Effector memory CD8-positive, alpha-beta T cell (primary cell): ENCODE data around the gene DUSP1.
"Not testable (repeated sequence)": the region's sequence is repeated elsewhere in the genome, so short reads cannot be mapped to it uniquely, and the experiment has no call there.

Source experiments
- ATAC-seq: fragments of 150-1000 bp; cut with Tn5 transposase; replicated peaks from 2 replicates; pipeline ENCODE4 v1.10.0; 2021; ENCODE audit warnings: mild to moderate bottlenecking, moderate library complexity
- DNase-seq, 3 experiments: peaks; one replicate each; pipeline ENCODE4 v3.0.0; 2021
- H3K27ac Mint-ChIP-seq, 2 donors: one replicate each; pipeline ENCODE4 v1.8.0; 2022; ENCODE audit warnings: mild to moderate bottlenecking in 2 of 2, mixed read lengths in 2 of 2, moderate library complexity in 2 of 2
- H3K27me3 Mint-ChIP-seq, 2 donors: one replicate each; pipeline ENCODE4 v1.8.0; 2022; ENCODE audit warnings: mixed read lengths in 2 of 2
- H3K36me3 Mint-ChIP-seq: one replicate; pipeline ENCODE4 v1.8.0; 2022; ENCODE audit warnings: mild to moderate bottlenecking, moderate library complexity, mixed read lengths; ENCODE audit not compliant: insufficient read depth
- H3K4me1 Mint-ChIP-seq, 2 donors: one replicate each; pipeline ENCODE4 v1.8.0; 2022; ENCODE audit warnings: low read depth in 2 of 2, mixed read lengths in 2 of 2
- H3K4me3 Mint-ChIP-seq, 2 donors: one replicate each; pipeline ENCODE4 v1.8.0; 2022; ENCODE audit warnings: mild to moderate bottlenecking in 2 of 2, mixed read lengths in 2 of 2, moderate library complexity in 2 of 2
- H3K9me3 Mint-ChIP-seq, 2 donors: one replicate each; pipeline ENCODE4 v1.8.0; 2022; ENCODE audit warnings: mixed read lengths in 2 of 2
- total RNA-seq, 9 experiments: gene quantifications; one replicate each; lab custom pipeline; 2026; lab: John Stamatoyannopoulos, UW

Gene DUSP1
- 21.6 to 3,991 (median 66.6) reads per million in 9 experiments for total RNA-seq

DNA sequence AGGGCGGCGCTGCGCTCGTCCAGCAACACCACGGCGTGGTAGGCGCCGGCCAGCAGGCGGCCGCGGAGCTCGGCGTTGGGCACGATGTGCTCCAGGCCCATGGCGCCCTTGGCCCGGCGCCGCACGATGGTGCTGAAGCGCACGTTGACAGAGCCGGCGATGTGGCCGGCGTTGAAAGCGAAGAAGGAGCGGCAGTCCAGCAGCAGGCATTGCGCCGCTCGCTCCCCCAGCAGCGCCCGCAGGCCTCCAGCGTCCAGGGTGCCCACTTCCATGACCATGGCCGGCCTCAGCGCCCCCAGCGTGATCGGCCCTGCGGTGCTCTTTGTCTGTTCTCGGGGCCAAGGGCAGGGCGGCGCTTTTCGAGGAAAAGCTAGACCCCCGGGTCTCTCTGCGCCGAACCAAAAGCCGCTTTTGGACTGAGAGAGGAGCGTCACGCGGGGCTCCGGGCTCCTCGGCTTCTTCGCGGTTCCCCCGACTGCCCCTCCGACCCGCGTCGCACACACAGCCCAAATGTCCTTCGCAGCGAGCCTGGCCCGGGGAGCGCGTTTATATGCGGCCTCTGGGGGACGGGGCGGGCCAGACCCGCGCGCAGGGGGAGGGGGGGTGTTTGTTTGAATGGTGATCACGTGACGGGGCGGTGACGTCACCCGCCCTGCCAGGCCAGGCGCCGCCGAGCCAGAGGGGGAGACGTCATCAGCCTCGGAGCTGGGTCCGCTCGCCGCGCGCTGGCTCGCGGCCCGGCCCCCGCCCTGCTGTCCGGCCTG lies at the start of gene DUSP1:
TSS of gene DUSP1 (minus strand) at position 521 of the 764 bp plus-strand sequence. CDS start at position 278, 243 bp downstream.
- Mint-ChIP-seq H3K4me3 (peak within 1 kb of the TSS; percentile 93 to 97), H3K36me3 (peaks cover 78% of the 10 kb centered on the region), H3K27ac (peak within 1 kb of the TSS; percentile 100), H3K4me1 (peaks cover 55 to 61% of the 10 kb centered on the region in 2 donors), H3K9me3 (no peaks in the 10 kb centered on the region), H3K27me3 (no peaks in the 10 kb centered on the region)
- DNase-seq = peak; percentile 96 to 97 (median 97)
- peak; percentile 36 for ATAC-seq

DNA sequence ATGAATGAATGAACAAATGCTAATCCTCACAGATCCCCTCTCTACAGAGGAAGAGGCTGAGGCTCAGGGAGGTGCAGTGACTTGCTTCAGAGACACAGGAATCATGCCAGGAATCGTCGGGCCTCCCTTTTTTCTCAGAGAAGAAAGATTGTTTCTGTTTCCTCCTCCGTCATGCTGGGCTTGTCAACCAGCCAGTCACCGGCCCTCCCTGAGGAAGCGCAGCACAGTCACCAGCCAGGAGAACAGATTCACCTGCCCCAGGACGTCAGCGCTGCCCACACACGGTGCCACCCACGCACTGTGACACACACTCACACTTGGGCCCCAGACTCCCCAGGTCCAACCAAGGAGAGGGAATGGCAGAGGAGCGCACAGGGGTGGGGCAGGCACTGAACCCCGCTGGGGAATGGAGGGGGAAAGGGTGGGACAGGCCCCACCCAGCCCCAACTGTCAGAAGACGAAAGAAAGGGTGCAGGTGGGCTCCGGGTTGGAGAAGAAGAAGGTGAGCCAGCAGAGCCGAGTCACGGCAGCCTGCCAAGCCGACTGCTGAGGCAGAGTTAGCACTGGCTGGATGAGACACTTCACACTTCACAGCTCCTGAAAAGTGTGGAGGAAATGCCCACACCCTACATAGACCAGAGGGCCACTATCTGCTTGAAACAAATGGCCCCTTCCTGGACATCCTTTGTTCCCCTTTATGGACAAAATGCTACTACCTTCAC lies 49.2 kb upstream of the DUSP1 start:
- Mint-ChIP-seq H3K4me1 (no peaks in the 10 kb centered on the region), H3K4me3 (no peak overlapping the region), H3K27me3 (no peaks in the 10 kb centered on the region), H3K36me3 (no peaks in the 10 kb centered on the region), H3K27ac (no peak overlapping the region), H3K9me3 (peaks cover 0 to 2% of the 10 kb centered on the region in 2 donors)
- DNase-seq (no peak), ATAC-seq (no peak)

GRCh38 chr5:172819569-172819968 lies 48.6 kb upstream of the DUSP1 start:
- Mint-ChIP-seq H3K9me3 (no peaks in the 10 kb centered on the region), H3K4me1 (no peaks in the 10 kb centered on the region), H3K27me3 (no peaks in the 10 kb centered on the region), H3K27ac (peak overlapping the region in 1 of 2 donors; percentile 68), H3K4me3 (no peak overlapping the region), H3K36me3 (no peaks in the 10 kb centered on the region)
- DNase-seq = no peak
- no peak for ATAC-seq

GRCh38 chr5:172818081-172818480 lies 47.1 kb upstream of the DUSP1 start:
- H3K4me3 Mint-ChIP-seq = no peak overlapping the region
- ATAC-seq = no peak
- no peaks in the 10 kb centered on the region for H3K4me1 Mint-ChIP-seq
- peaks cover 2% of the 10 kb centered on the region for H3K36me3 Mint-ChIP-seq
- H3K27me3 Mint-ChIP-seq = no peaks in the 10 kb centered on the region
- no peaks in the 10 kb centered on the region for H3K9me3 Mint-ChIP-seq
- no peak overlapping the region for H3K27ac Mint-ChIP-seq
- DNase-seq = no peak

DNA sequence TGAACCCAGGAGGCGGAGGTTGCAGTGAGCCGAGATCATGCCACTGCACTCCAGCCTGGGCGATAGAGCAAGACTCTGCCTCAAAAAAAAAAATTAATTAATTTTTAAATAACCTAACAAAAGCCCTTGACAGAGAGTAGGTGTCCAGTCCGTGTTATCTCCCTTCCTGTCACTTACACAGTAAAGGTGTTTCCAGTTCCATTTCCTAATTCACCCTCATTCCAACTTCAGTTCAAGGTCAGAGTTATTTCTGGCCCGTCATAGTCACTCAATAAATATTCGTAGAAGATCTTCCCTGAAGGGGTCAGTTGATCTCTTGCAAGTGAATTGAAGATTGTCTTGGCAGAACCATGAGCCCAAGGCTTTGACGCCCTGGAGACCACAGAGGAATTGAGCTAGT lies 46.7 kb upstream of the DUSP1 start:
- Mint-ChIP-seq H3K27me3 (no peaks in the 10 kb centered on the region), H3K27ac (no peak overlapping the region), H3K4me1 (no peaks in the 10 kb centered on the region), H3K9me3 (no peaks in the 10 kb centered on the region), H3K4me3 (no peak overlapping the region), H3K36me3 (peaks cover 2% of the 10 kb centered on the region)
- ATAC-seq = no peak
- no peak for DNase-seq

DNA sequence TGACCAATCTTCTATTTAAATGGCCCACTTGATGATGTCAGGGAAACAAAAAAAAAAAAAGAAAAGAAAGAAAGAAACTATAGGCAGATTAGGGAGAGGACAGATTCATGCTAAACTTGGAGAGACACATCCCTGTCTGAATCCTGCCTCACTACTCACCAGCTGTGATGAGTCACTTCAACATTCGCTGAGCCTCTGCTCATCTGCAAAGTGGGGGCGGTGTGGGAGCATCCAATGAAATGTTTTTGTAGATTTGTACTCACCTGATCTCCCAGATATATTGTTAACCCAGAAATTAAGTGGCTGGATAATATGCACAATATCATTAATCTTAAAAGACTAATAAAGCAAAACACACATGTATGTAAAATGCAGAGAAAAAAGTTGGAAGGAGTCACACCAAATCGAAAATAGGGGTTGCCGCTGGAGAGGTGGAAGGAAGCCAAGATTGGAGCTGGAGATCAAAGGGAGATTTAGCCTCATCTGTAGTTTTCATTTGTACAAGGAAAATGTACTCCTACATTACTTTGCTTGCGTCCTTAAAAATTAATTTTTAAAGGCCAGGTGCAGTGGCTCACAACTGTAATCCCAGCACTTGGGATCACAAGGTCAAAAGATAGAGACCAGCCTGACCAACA lies 46.0 kb upstream of the DUSP1 start:
- no peaks in the 10 kb centered on the region for H3K4me1 Mint-ChIP-seq
- no peaks in the 10 kb centered on the region for H3K27me3 Mint-ChIP-seq
- no peaks in the 10 kb centered on the region for H3K9me3 Mint-ChIP-seq
- ATAC-seq (no peak), DNase-seq (no peak)
- no peak overlapping the region for H3K4me3 Mint-ChIP-seq
- H3K27ac Mint-ChIP-seq = no peak overlapping the region
- peaks cover 2% of the 10 kb centered on the region for H3K36me3 Mint-ChIP-seq

- no peak for ATAC-seq
- Mint-ChIP-seq H3K27ac (no peak overlapping the region), H3K36me3 (peaks cover 2% of the 10 kb centered on the region)
Observed at GRCh38 chr5:172815631-172816030, 44.6 kb upstream of the DUSP1 start.

DNA sequence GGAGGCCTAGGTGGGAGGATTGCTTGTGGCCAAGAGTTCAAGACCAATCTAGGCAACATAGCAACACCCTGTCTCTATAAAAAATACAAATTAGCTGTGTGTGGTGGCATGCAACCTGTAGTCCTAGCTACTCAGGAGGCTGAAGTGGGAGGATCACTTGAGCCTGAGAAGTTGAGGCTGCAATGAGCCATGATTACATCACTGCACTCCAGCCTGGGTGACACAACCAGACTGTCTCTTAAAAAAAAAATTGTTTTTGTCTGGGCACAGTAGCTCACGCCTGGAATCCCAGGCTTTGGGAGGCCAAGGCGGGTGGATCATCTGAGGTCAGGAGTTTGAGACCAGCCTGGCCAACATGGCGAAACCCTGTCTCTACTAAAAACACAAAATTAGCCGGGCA lies 40.0 kb upstream of the DUSP1 start:
- ATAC-seq, DNase-seq, H3K9me3 Mint-ChIP-seq, H3K4me3 Mint-ChIP-seq, H3K27ac Mint-ChIP-seq, H3K27me3 Mint-ChIP-seq: not testable (repeated sequence)
- Mint-ChIP-seq H3K4me1 (peaks cover 8 to 10% of the 10 kb centered on the region in 2 donors), H3K36me3 (peaks cover 13% of the 10 kb centered on the region)

More at GRCh38 chr5:172815631-172816030, 44.6 kb upstream of the DUSP1 start:
- H3K9me3 Mint-ChIP-seq = no peaks in the 10 kb centered on the region
- no peak for DNase-seq
- no peaks in the 10 kb centered on the region for H3K27me3 Mint-ChIP-seq
- H3K4me1 Mint-ChIP-seq = no peaks in the 10 kb centered on the region
- no peak overlapping the region for H3K4me3 Mint-ChIP-seq

DNA sequence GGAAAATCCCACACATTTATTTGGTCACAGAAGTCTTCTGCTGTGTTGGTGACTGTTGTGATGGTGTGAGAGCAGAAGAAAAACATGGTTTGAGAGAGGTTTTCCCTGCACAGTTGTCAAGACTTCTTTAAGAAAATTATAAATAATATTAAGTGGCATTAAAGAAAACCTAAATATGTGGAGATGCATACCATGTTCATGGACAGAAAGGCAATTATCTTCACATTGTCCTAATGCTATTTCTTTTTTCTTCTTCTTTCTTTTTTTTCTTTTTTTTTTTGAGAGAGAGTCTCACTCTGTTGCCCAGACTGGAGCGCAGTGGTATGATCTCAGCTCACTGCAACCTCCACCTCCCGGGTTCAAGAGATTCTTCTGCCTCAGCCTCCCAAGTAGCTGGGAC lies 38.8 kb upstream of the DUSP1 start:
- H3K4me3 Mint-ChIP-seq = no peak overlapping the region
- H3K4me1 Mint-ChIP-seq = peaks cover 8 to 10% of the 10 kb centered on the region in 2 donors
- no peaks in the 10 kb centered on the region for H3K27me3 Mint-ChIP-seq
- DNase-seq (no peak), ATAC-seq (no peak)
- H3K27ac Mint-ChIP-seq = no peak overlapping the region
- no peaks in the 10 kb centered on the region for H3K9me3 Mint-ChIP-seq
- peaks cover 13% of the 10 kb centered on the region for H3K36me3 Mint-ChIP-seq

- no peaks in the 10 kb centered on the region for H3K27me3 Mint-ChIP-seq
- peaks cover 8 to 10% of the 10 kb centered on the region in 2 donors for H3K4me1 Mint-ChIP-seq
- DNase-seq = no peak
- H3K36me3 Mint-ChIP-seq = peaks cover 11% of the 10 kb centered on the region
- no peak for ATAC-seq
- H3K4me3 Mint-ChIP-seq = peak overlapping the region; percentile 79 to 82
- H3K9me3 Mint-ChIP-seq = no peaks in the 10 kb centered on the region
- H3K27ac Mint-ChIP-seq = peak overlapping the region; percentile 94 to 95
Observed at GRCh38 chr5:172807766-172808311, 36.8 kb upstream of the DUSP1 start.

GRCh38 chr5:172806897-172807672 lies 36.1 kb upstream of the DUSP1 start:
- ATAC-seq = peak; percentile 94
- H3K27ac Mint-ChIP-seq = peak overlapping the region; percentile 94 to 95

GRCh38 chr5:172805736-172806255 lies 34.8 kb upstream of the DUSP1 start:
- ATAC-seq (no peak), DNase-seq (no peak)
- Mint-ChIP-seq H3K4me1 (peaks cover 8 to 10% of the 10 kb centered on the region in 2 donors), H3K27me3 (no peaks in the 10 kb centered on the region), H3K27ac (peak overlapping the region; percentile 56 to 94), H3K9me3 (no peaks in the 10 kb centered on the region), H3K36me3 (peaks cover 11% of the 10 kb centered on the region), H3K4me3 (no peak overlapping the region)

More at GRCh38 chr5:172806897-172807672, 36.1 kb upstream of the DUSP1 start:
- DNase-seq = peak; percentile 67 to 79 (median 73)
- H3K27me3 Mint-ChIP-seq = no peaks in the 10 kb centered on the region
- H3K36me3 Mint-ChIP-seq = peaks cover 11% of the 10 kb centered on the region
- H3K4me1 Mint-ChIP-seq = peaks cover 8 to 10% of the 10 kb centered on the region in 2 donors
- H3K9me3 Mint-ChIP-seq = no peaks in the 10 kb centered on the region
- H3K4me3 Mint-ChIP-seq = peak overlapping the region; percentile 79 to 82
